VCaP (cell line): ENCODE data around the gene CCSAP.

Experiments used
- H3K27ac ChIP-seq: fragments of 450-650 bp; 2 replicates; pipeline ENCODE4 v1.5.1; 2017
- CTCF ChIP-seq: fragments of 450-650 bp; conservative IDR thresholded peaks from 2 replicates; pipeline ENCODE4 v1.5.1; 2017; ENCODE audit warnings: mild to moderate bottlenecking, moderate library complexity

CCSAP gene

DNA sequence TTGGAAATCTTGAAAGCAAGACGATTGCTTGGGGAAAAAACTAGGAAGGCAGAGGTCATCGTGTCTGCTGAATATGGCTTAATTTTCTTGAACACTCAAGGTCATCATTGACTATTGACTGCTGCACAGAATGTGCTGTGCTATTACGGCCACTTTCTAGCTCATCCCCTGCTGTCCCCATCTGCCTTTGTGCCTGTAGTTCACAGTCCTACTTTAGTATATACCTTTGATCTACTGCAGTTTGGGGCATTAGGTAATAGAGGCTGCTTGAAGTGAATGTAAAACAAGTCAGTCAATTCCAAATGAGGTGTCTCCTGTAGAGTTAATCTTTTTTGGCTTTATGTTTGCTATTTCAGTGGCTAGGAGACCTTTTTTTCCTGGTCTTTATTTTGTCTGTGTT is 63.6 kb downstream of the CCSAP start:
- peak overlapping the region; percentile 83 for H3K27ac ChIP-seq
- TF ChIP-seq CTCF = no peak

- TF ChIP-seq CTCF = no peak
These were observed 64.6 kb downstream of the CCSAP start for GRCh38 chr1:229278120-229278741.

DNA sequence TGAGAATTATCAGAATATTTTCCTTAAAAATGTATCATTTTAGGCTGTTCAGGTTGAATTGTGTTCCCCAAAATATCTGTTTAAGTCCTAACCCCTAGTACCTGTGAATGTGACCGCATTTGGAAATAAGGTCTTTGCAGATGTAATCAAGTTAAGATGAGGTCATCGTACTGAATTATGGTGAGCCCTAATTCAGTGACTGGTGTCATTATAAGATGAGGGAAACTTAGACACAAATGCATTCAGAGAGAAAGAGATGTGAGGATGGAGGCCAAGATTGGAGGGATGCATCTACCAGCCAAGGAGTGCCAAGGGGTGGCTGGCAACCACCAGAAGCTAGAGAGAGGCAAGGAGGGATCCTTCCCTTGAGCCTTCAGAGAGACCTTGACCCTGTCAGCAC is 67.8 kb downstream of the CCSAP start:
- peak overlapping the region; percentile 94 for H3K27ac ChIP-seq
- no peak for TF ChIP-seq CTCF

More at GRCh38 chr1:229278120-229278741, 64.6 kb downstream of the CCSAP start:
- peak overlapping the region; percentile 83 for H3K27ac ChIP-seq

DNA sequence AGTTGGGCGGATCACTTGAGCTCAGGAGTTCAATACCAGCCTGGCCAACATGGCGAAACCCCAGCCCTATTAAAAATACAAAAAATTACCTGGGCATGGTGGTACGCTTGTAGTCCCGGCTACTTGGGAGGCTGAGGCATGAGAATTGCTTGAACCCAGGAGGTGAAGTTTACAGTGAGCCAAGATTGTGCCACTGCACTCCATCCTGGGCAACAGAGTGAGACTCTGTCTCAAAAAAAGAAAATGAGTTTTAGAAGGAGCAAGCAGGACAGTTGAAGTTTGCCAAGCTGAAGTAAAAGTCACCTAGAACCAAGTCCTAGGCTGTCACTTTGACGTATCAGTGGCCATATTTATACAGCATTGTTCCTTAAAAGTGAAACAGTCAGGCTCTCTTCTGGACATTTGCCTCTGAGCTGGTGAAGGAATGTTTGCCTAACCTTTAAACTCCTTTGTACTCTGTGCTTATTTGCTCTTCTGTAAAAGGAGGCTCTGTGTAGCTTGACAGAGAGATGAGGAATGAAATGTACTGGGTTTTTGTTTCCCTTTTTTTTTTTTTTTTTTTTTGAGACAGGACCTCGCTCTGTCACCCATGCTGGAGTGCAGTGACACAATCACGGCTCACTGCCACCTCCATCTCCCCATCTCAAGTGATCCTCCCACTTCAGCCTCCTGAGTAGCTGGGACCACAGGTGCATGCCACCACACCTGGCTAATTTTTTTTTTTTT is 69.2 kb downstream of the CCSAP start:
- TF ChIP-seq CTCF = no peak
- peak overlapping the region; percentile 94 for H3K27ac ChIP-seq

GRCh38 chr1:229272164-229273158 is 70.4 kb downstream of the CCSAP start:
- H3K27ac ChIP-seq = peak overlapping the region; percentile 94
- TF ChIP-seq CTCF = no peak

GRCh38 chr1:229271448-229272159 is 71.2 kb downstream of the CCSAP start:
- peak overlapping the region; percentile 94 for H3K27ac ChIP-seq
- TF ChIP-seq CTCF = peak; percentile 29
